GM21576 (cell line): ENCODE measurements around the gene HLA-F.

Experiments used
- ATAC-seq: cut with Tn5 transposase; IDR thresholded peaks from one replicate; pipeline ENCODE4 v1.9.1; 2021; ENCODE audit warnings: mild to moderate bottlenecking, moderate library complexity; ENCODE audit not compliant: unreplicated experiment

Gene HLA-F

DNA sequence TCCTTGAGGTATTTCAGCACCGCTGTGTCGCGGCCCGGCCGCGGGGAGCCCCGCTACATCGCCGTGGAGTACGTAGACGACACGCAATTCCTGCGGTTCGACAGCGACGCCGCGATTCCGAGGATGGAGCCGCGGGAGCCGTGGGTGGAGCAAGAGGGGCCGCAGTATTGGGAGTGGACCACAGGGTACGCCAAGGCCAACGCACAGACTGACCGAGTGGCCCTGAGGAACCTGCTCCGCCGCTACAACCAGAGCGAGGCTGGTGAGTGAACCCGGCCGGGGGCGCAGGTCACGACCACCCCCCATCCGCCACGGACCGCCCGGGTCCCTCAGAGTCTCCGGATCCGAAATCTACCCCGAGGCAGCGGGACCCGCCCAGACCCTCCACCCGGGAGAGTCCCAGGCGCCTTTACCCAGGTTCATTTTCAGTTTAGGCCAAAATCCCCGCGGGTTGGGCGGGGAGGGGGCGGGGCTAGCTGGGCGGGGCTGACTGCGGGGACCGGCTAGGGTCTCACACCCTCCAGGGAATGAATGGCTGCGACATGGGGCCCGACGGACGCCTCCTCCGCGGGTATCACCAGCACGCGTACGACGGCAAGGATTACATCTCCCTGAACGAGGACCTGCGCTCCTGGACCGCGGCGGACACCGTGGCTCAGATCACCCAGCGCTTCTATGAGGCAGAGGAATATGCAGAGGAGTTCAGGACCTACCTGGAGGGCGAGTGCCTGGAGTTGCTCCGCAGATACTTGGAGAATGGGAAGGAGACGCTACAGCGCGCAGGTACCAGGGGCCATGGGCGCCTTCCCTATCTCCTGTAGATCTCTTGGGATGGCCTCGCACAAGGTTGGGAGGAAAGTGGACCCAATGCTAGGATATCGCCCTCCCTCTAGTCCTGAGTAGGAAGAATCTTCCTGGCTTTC, 693 bp downstream of the HLA-F start:
- peak; percentile 43 for ATAC-seq

DNA sequence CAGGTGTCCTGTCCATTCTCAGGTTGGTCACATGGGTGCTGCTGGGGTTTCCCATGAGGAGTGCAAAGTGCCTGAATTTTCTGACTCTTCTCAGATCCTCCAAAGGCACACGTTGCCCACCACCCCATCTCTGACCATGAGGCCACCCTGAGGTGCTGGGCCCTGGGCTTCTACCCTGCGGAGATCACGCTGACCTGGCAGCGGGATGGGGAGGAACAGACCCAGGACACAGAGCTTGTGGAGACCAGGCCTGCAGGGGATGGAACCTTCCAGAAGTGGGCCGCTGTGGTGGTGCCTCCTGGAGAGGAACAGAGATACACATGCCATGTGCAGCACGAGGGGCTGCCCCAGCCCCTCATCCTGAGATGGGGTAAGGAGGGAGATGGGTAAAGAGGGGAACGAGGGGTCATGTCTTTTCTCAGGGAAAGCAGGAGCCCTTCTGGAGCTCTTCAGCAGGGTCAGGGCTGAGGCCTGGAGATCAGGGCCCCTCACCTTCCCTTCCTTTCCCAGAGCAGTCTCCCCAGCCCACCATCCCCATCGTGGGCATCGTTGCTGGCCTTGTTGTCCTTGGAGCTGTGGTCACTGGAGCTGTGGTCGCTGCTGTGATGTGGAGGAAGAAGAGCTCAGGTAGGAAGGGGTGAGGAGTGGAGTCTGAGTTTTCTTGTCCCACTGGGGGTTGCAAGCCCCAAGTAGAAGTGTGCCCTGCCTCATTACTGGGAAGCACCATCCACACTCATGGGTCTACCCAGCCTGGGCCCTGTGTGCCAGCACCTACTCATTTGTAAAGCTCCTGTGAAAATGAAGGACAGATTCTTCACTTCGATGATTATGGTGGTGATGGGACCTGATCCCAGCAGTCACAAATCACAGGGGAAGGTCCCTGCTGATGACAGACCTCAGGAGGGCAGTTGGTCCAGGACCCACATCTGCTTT, 2.0 kb downstream of the HLA-F start:
- ATAC-seq, result no peak

DNA sequence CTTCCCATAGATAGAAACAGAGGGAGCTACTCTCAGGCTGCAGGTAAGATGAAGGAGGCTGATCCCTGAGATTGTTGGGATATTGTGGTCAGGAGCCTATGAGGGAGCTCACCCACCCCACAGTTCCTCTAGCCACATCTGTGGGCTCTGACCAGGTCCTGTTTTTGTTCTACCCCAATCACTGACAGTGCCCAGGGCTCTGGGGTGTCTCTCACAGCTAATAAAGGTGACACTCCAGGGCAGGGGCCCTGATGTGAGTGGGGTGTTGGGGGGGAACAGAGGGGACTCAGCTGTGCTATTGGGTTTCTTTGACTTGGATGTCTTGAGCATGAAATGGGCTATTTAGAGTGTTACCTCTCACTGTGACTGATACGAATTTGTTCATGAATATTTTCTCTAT, 2.8 kb downstream of the HLA-F start:
- no peak for ATAC-seq

DNA sequence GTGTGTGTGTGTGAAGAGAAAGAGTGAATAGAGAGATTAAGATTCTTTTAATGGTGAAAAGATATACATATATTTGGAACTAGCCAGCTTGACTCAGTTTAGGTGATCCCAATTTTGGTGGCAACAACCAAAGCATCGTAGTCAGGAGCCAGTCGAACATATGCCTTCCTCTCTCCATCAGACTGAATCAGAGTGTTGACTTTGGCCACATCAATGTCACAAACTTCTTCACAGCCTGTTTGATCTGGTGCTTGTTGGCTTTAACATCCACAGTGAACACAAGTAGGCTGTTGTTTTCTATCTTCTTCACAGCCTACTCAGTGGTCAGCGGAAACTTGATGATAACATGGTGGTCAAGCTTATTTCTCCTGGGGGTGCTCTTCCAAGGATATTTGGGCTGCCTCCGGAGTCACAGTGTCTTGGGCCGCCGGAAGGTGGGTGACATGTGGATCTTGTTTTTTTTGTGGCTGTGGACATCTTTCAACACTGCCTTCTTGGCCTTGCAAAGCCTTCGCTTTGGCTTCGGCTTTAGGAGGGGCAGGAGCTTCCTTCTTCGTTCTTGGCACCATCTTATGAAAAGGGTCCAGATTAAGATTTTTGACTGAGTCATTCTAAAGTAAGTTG, 3.4 kb downstream of the HLA-F start:
- no peak for ATAC-seq

DNA sequence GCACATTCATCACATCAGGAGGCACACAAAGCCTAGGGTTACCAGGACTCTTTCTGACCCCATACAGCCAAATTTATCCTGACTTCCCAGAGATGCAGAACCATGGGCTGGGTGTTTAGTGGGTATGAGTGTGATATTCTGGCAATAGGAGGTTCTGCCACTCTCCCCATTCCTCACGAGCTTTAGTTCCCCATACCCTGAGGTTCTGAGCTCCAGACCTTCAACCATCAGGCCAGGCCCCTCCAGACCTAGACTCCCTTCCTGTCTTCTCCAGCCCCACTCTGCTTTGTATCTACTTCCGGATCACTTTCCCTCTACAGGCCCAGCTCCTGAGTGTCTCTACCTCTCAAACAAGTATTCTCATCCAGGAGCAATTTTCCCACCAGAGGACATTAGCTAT, 4.4 kb downstream of the HLA-F start:
- ATAC-seq, result no peak

DNA sequence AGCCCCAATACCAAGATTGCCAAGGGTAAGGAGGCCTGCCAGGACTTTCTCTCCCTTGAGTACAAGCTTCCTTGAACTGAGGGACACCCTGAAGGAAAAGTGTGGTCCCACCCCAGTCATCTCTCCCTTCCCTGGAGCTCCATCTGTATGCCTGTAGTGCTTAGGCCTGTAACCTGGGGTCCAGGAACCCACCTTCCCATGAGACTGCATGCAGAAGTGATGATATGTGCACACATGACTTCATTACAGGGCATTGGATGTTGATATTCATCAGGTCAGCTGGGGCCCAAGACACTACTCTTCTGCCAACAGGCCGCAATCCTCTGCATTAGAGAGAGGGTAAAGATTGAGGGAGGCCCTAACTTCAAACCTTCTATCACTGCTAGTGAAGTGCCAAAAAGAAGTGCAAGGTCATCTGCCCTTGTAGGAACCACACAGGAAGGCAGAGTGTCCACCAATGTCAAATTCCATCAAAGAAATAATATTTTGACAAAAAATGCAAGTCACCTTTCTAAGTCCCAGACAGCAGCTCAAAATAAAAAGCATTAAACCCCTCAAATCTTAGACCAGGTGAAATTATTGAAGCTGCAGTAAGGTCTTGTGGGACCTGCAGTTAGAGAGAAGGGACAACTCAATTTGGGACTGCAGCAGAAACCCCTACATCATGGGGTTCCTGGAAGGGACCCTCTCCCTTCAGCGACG, 5.1 kb downstream of the HLA-F start:
- ATAC-seq, result no peak

DNA sequence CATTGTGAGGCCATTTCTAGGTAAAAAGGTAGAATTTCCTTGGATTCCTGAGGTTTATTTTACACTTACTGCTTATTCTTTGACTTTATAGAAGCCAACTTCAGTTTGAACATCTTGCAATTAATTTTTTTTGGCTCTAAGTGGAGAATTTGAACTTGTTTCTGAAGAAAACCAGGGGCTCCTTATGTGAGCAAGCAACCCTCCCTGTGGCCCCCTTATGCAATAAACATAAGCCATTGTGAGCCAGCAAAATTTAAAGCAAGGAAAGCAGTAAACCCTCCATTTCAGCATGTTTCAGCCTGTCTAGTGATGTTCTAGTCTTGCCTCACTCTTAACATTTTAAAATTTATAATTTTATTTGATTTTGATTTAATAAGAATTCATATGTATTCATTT, 5.6 kb downstream of the HLA-F start:
- no peak for ATAC-seq

DNA sequence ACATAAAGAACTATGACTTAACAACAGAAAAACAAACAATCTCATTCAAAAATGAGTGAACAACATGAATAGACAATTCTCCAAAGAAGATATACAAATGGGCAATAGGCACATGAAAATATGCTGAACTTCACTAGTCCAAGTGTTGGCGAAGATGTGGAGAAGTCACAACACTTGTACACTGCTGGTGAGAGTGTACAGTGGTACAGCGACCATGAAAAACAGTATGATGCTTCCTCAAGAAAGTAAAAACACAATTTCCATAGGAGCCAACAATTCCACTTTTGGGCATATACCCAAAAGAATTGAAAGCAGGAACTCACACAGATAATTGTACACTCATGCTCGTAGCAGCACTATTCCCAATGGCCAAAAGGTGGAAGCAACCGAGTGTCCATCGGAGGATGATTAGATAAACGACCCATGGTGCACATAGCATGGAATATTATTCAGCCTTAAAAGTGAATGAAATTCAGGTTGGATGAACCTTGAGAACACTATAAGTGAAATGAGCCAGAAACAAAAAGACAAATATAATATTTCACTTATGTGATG, 6.6 kb downstream of the HLA-F start:
- ATAC-seq, result no peak

DNA sequence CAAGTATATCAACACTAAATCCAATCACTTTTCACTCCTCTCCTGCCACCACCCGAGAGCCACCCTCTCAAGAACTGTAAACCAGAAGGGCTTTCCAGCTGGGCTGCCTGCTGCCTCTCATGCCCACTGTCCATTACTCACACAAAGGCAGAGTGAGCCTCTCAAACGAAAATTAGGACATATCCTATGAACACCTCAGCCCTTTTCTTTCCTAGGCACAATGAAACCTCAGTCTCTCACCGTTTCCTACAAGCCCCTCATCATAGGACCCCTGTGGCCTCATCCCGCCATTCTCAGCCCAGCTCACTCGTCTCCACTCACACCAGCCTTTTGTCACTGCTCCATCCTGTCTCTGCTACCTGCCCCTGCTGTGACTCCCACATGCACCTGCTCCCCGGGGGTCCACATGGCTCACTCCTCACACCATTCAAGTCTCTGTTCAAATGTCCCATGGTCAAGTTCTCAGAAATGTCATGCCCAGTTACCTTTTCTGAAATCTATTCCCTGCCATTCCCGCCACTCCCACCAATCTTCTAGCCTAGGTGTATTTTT, 7.4 kb downstream of the HLA-F start:
- no peak for ATAC-seq

DNA sequence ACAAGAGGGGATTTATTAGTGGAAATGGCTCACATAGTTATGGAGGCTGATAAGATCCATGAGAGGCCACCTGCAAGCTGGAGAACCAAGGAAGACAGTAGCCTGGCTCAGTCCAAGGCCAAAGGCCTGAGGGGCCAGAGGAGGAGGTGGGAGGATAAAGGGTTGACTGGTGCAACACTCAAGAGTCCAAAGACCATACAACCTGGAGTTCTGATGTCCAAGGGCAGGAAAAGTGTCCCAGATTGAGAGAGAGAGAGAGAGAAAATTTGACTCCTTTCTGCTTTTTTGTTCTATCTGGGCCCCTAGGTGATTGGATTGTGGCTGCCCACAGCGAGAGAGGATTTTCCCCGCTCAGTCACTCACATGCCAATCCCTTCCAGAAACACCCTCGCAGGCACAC, 8.0 kb downstream of the HLA-F start:
- no peak for ATAC-seq

DNA sequence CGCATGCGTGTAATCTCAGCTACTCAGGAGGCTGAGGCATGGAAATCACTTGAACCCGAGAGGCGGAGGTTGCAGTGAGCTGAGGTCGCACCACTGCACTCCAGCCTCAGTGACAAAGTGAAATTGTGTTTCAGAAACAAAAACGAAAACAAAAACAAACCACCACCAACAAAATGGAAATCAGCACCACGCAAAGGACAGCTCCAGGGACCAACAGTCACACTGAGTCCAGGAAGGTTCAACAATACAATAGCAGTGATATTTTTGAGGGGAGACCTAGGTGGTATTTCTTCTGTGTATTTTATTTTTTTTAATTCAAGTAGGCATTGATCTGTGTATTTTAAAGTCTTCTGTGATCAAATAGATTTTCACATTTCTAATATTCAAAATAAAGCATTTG, 9.8 kb downstream of the HLA-F start:
- ATAC-seq, result no peak

DNA sequence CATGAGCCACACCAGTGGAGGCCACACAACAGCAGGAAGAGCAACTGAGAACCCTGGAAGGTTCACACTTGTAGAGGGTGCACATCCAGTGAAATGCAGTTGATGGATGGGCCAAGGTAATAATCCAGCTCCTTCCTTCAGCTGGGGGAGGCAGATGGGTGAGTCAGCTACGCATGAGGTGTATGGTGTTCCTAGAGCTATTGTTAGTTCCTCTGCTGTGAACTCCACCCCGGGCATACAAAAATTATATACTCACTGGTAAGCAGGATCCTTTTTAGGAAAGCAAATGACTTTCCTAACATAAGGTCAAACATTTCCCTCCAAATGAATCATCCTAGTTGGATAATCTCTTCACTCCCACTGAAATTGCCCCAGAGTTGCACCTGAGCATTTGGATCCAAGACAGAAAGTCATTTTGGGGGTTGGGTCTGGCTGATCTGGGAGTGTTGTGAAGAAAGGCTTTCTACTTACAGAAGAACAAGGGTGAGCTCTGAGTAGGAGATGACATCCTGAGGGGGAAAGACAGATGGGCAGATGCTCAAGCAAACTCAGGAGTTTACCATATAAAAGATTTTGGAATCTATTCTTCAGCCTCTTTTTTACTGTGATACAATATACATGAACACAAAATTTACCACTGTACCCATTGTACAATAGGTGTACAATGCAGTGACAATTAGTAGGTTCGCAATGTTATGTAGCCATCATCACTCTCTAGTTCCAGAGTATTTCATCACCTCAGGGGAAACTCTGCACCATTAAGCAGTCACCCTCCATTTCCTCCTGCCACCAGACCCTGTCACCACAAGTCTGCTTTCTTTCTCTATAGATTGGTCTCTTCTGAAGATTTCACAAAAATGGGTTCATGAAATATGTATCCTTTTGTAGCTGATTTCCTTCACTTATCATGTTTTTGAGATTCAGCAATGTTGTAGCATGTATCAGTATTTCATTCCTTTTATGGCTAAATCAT, 11.1 kb downstream of the HLA-F start:
- ATAC-seq, result no peak

DNA sequence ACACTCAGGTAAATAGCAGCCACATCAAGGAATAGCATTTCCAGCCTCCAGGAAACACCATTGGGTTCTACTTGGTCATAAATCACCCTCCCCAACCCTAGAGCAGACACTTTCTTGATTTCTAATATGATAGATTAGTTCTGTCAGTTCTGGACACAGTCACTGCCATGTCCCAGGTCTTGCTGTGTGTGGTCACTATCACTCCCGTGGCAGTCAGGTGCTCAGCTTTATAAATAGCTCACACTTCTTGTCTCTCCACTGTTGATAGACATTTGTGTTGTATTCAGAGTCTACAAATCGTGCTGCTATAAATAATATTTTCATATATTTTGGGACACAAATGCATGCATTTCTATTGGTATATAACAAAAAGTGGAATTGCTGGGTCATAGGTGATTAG, 13.3 kb downstream of the HLA-F start:
- ATAC-seq, result no peak

DNA sequence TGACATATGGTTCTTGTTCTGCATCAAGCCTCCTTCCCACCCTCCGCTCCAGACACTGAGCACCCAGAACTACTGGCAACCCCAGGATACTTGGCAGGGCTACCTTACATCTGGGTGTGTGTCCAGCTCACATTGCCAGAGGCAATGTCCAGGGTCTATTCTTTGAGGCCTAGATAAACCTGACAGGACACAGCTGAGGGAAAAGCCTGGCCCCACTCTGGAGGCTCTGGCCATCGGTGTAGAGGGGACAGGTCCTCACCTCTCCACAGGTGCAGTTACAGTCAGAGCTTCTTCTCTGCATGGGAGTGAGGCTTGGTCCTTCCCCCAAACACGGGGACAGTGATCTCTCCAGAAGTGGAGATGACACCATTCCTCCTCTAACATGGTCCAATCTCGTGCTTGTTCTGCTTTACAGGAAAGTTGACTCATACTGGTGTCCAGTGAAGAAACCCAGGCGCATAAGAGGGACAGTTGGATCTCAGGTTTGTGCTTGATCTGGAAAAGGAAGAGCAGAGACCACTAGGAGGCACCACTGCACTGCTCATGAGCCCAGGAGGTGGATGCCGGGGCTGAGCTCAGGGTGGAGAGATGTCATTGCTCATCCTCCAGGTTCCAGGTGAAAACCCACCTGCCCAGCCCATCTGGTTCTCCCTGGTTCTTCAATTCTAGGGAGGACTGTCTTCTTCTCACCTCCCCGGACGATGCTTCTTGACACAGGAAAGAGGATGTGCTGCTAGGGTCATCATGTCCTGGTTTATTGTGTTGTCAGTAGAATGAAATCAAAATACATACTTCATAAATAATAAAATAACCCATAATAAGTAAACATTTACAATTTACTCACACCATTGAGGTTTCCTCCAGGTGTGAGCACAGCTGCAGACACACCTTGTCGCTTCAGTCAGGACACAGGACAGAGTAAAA, 14.7 kb downstream of the HLA-F start:
- no peak for ATAC-seq

DNA sequence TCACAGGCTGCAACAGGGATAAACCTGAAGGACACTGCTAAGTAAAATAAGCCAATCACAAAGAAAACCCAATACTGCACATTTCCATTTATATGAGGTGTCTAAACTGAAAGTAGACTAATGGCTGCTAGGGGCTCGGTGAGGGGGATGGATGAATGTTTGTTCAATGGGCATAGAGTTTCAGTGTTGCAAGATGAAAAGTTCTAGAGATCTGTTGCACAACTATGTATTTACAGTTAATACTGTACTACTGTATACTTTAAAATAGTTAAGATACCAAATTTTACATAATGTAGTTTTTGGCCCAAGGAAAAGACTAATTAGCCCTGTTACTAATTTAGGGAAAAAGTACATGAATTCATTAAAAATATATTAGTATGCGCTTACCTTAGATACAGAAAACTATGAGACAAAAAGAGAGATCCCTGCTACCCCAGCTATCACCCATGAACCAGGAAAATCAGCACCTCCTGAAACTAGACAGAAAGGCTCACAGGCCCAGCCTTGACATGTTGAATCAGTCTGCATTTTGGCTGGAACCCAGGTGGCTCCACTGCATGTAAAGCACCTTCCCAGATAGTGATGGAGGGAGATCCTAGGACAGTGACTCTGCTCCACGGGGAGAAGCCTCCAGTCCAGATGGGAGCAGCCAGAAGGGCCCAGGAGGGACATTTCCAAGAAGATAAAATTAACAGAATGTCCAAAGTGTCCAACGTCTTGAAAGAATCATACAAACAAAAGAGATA, 16.1 kb downstream of the HLA-F start:
- no peak for ATAC-seq

DNA sequence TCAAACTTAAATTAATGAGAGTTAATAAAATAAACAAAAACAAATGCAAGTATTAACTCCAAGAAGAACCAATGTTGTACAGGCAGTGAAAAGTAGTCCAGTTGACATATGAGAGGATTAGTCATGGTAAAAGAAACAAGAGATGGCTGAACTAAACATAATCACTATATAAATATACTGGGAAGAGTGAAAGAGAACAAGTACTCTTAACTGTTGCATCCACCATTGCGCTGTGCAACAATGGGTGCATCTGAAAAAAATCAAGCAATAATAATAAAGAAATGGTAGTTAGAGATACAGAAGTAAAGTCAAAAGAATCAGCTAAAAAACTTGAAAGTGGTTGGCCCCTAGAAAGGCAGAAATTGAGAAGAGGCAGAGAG, 16.6 kb downstream of the HLA-F start:
- no peak for ATAC-seq

DNA sequence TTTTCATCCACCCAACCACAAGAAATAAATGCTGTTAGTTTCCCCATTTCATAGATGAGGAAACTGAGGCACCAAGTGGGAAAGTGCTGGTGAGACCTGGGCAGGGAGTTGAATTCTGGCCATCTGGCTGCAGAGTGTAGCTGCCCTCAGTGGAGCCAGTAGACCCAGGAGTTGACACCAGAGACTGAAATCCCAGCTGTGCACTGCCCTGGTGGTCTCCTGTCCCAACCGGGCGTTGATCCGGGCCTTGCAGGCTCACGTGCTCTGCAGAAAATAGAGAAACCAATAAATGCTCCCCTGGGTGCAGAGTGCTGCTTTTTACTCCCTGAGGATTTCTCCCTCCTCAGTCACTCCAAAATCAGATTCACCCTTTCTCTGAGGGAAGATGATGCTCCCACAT, 18.4 kb downstream of the HLA-F start:
- no peak for ATAC-seq
